RWPE1 (cell line): ENCODE results near the gene SLIT3.

Source experiments
- CTCF ChIA-PET: fragments of 350-600 bp; sonication (Branson Sonifier 250); formaldehyde crosslinking; extraction: SDS; loops from one replicate; lab custom pipeline; 2021; lab: Yijun Ruan, JAX
- POLR2A ChIA-PET: fragments of 400-600 bp; formaldehyde crosslinking; extraction: SDS; loops from one replicate; lab custom pipeline; 2020; ENCODE audit warnings: antibody characterized with exemption; ENCODE audit not compliant: low non-redundant PET; lab: Yijun Ruan, JAX
- DNase-seq: peaks from one replicate; pipeline ENCODE4 v3.0.0; 2012; ENCODE audit warnings: low spot score
- H3K27ac ChIP-seq: fragments of 450-650 bp; 2 replicates; pipeline ENCODE4 v1.5.1; 2017
- CTCF ChIP-seq: fragments of 450-650 bp; conservative IDR thresholded peaks from 2 replicates; pipeline ENCODE4 v1.5.1; 2017; ENCODE audit warnings: low read depth, mild to moderate bottlenecking

SLIT3 gene

DNA sequence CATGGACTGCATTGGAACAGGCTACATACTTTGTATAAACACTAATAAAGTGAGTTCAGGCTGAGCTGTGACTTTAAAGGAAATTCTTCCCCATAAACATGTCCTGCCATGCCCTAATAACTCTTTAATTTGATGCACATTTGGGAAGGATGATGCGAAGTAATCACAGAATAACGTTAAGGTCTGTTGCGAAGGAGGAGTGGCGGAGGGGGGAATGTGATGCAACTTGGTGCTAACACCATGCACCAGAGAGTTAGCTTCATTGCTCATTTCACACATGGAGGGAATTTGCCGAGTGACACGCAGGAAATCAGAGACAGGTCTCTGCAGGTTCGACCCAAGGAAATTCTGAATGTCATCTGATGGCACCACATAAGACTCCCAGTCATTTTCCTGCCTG, 32.9 kb downstream of the SLIT3 start:
- CTCF ChIA-PET, result interaction anchor here (0.8 to 1.2 kb wide), 2 partner anchors 35 to 252 kb away, joined by 3 to 4 read pairs; no protein-coding TSS in a partner anchor
- DNase-seq, result peak; percentile 51
- peak overlapping the region; percentile 88 for H3K27ac ChIP-seq
- POLR2A ChIA-PET, result no interaction called here
- TF ChIP-seq CTCF, result no peak

DNA sequence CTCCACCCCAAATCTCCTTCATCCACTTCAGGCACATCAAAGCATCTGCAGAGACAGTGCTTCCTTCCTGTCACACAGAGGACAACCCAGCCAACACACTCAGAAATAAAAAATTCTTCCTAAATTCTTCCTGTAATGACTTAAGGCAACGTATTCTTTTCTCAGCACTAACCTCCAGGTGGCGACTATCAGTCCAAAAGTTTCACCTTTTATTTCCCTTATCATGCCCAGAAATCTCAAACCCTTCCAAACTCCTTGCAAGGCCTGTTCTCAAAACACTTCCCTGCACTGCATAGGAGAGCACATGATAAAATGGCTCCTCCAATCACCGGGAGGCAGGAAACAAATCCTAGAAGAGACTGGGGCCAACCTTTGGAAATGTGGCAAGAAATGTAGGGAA, 35.1 kb downstream of the SLIT3 start:
- no peak overlapping the region for H3K27ac ChIP-seq
- peak; percentile 25 for DNase-seq
- ChIA-PET CTCF (interaction anchor here (0.8 kb wide), 1 partner anchor 17 kb away, joined by 4 read pairs; no protein-coding TSS in a partner anchor), POLR2A (no interaction called here)
- no peak for TF ChIP-seq CTCF

GRCh38 chr5:169263591-169263990, 37.3 kb downstream of the SLIT3 start:
- TF ChIP-seq CTCF, result no peak
- H3K27ac ChIP-seq, result no peak overlapping the region
- POLR2A ChIA-PET, result no interaction called here
- CTCF ChIA-PET, result no interaction called here
- DNase-seq, result no peak

DNA sequence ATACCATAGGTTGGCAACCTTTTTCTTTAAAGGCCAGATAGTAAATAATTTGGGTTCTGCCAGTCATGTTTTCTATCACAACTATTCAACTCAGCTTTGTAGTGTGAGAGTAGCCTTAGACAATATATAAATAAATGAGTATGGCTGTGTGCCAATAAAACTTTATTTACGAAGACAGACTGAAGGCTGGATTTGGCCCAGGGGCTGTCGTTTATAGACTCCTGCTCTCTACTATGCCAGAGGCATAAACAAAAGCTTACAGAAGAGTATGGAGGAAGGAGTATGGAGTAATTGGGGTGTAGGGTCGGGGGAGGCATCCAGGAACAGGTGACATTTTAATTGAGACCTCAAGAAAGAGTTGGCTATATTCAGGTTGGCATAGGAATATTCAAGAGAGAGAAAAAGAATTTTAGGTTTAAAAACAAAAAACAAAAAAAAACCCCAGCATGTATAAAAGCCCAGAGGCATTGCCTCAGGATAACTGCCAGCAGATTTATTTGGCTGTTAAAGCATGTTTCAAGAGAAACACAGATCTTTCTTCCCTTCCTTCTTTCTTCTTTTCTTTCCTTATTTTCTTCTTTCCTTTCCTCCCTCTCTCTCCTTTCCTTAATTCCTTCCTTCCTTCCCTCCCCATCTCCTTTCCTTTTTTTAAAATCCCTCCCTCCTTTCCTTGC, 39.9 kb downstream of the SLIT3 start:
- TF ChIP-seq CTCF, result no peak
- ChIA-PET CTCF (no interaction called here), POLR2A (no interaction called here)
- DNase-seq, result no peak
- H3K27ac ChIP-seq, result no peak overlapping the region

- CTCF ChIA-PET, result interaction anchor here (0.5 to 1.1 kb wide), 4 partner anchors 12 to 1438 kb away, joined by 3 to 5 read pairs (median 4); no protein-coding TSS in a partner anchor
- TF ChIP-seq CTCF, result no peak
- POLR2A ChIA-PET, result no interaction called here
- H3K27ac ChIP-seq, result no peak overlapping the region
- DNase-seq, result no peak
Observed at GRCh38 chr5:169258372-169259000, 42.5 kb downstream of the SLIT3 start.

- DNase-seq, result no peak
- CTCF ChIA-PET, result no interaction called here
- no peak overlapping the region for H3K27ac ChIP-seq
- no peak for TF ChIP-seq CTCF
- POLR2A ChIA-PET, result no interaction called here
Observed at GRCh38 chr5:169256191-169256590, 44.7 kb downstream of the SLIT3 start.
